Neural cell (in vitro differentiated cells): ENCODE results near the gene ABCA4. TPM values are rescaled to one million over a fixed set of nuclear protein-coding genes. Genes with fewer than 3 reads are reported as not detected.

ENCODE experiments used
- H2AFZ ChIP-seq: fragments of 200-600, 300-800 bp; sonication (generic), shearing (Covaris generic); 2 replicates; pipeline ENCODE4 v1.6.0; 2014; ENCODE audit warnings: low read depth, mild to moderate bottlenecking, antibody characterized with exemption, low read length, moderate library complexity
- H3F3A ChIP-seq: fragments of 200-600 bp; shearing (Covaris generic); 2 replicates; pipeline ENCODE4 v1.6.1; 2016; ENCODE audit warnings: mild to moderate bottlenecking, moderate library complexity, mixed read lengths, antibody characterized with exemption, low read length; ENCODE audit not compliant: insufficient read depth, poor library complexity, severe bottlenecking
- H3K27ac ChIP-seq: fragments of 200-600, 300-800 bp; sonication (generic), shearing (Covaris generic); 2 replicates; pipeline ENCODE4 v1.5.1; 2014; ENCODE audit warnings: mild to moderate bottlenecking, low read length, moderate library complexity
- H3K27me3 ChIP-seq: fragments of 300-800, 200-600 bp; sonication (generic), shearing (Covaris generic); 2 replicates; pipeline ENCODE4 v1.6.0; 2014; ENCODE audit warnings: mild to moderate bottlenecking, low read depth, low read length, moderate library complexity; ENCODE audit not compliant: insufficient read depth
- H3K36me3 ChIP-seq: fragments of 300-800, 200-600 bp; sonication (generic), shearing (Covaris generic); 2 replicates; pipeline ENCODE4 v1.5.1; 2014; ENCODE audit warnings: mild to moderate bottlenecking, antibody characterized with exemption, low read length, moderate library complexity; ENCODE audit not compliant: insufficient read depth
- H3K4me2 ChIP-seq: fragments of 300-800, 200-600 bp; sonication (generic), shearing (Covaris generic); 2 replicates; pipeline ENCODE4 v1.6.0; 2014; ENCODE audit warnings: mild to moderate bottlenecking, low read length
- H3K4me3 ChIP-seq: fragments of 300-800, 200-600 bp; sonication (generic), shearing (Covaris generic); 2 replicates; pipeline ENCODE4 v1.5.1; 2014; ENCODE audit warnings: mild to moderate bottlenecking, low read length, moderate library complexity
- H3K79me2 ChIP-seq: fragments of 200-600 bp; shearing (Covaris generic); replicated peaks from 2 replicates; pipeline ENCODE4 v1.6.0; 2014; ENCODE audit warnings: mild to moderate bottlenecking, low read length, moderate library complexity; ENCODE audit not compliant: insufficient read depth
- H3K9ac ChIP-seq: fragments of 300-800, 200-600 bp; sonication (generic), shearing (Covaris generic); 2 replicates; pipeline ENCODE4 v1.6.1; 2016; ENCODE audit warnings: mild to moderate bottlenecking, low read length, mixed read lengths
- H3K9me2 ChIP-seq: fragments of 200-600 bp; shearing (Covaris generic); 2 replicates; pipeline ENCODE4 v1.6.1; 2016; ENCODE audit warnings: mild to moderate bottlenecking, low read length, mixed read lengths; ENCODE audit not compliant: insufficient read depth
- H3K9me3 ChIP-seq: fragments of 200-600, 300-800 bp; sonication (generic), shearing (Covaris generic); 2 replicates; pipeline ENCODE4 v1.6.1; 2016; ENCODE audit warnings: mild to moderate bottlenecking, mixed run types, low read length, moderate library complexity, mixed read lengths
- H4K20me1 ChIP-seq: fragments of 200-600 bp; shearing (Covaris generic); 2 replicates; pipeline ENCODE4 v1.6.1; 2016; ENCODE audit warnings: mild to moderate bottlenecking, mixed run types; ENCODE audit not compliant: insufficient read depth
- CTCF ChIP-seq: fragments of 450-650 bp; IDR thresholded peaks from 2 replicates; pipeline ENCODE4 v1.5.1; 2014; ENCODE audit warnings: antibody characterized with exemption, mild to moderate bottlenecking, moderate library complexity; ENCODE audit not compliant: poor library complexity, severe bottlenecking
- EP300 ChIP-seq: fragments of 450-650 bp; conservative IDR thresholded peaks from 2 replicates; pipeline ENCODE4 v1.6.1; 2014; ENCODE audit warnings: antibody characterized with exemption, mild to moderate bottlenecking, moderate library complexity; ENCODE audit not compliant: poor library complexity, severe bottlenecking
- EZH2 ChIP-seq: fragments of 200-600, 300-800 bp; shearing (Covaris generic), sonication (generic); IDR thresholded peaks from 2 replicates; pipeline ENCODE4 v1.6.1; 2014; ENCODE audit warnings: antibody characterized with exemption, low read length, borderline replicate concordance, mild to moderate bottlenecking; ENCODE audit not compliant: insufficient read depth, poor library complexity, severe bottlenecking
- MXI1 ChIP-seq: fragments of 450-650 bp; conservative IDR thresholded peaks from 2 replicates; pipeline ENCODE4 v1.6.1; 2014; ENCODE audit warnings: antibody characterized with exemption, mild to moderate bottlenecking; ENCODE audit not compliant: poor library complexity, severe bottlenecking
- POLR2AphosphoS5 ChIP-seq: IDR thresholded peaks from 2 replicates; pipeline ENCODE4 v1.6.1; 2012
- RAD21 ChIP-seq: fragments of 450-650 bp; conservative IDR thresholded peaks from 2 replicates; pipeline ENCODE4 v1.6.1; 2014; ENCODE audit warnings: antibody characterized with exemption, mild to moderate bottlenecking, moderate library complexity
- SMC3 ChIP-seq: fragments of 450-650 bp; conservative IDR thresholded peaks from 2 replicates; pipeline ENCODE4 v1.6.1; 2014; ENCODE audit warnings: antibody characterized with exemption, mild to moderate bottlenecking, moderate library complexity; ENCODE audit not compliant: poor library complexity
- TAF1 ChIP-seq: IDR thresholded peaks from 2 replicates; pipeline ENCODE4 v1.6.1; 2012; ENCODE audit warnings: low read depth
- polyA plus RNA-seq: library from polyadenylated mRNA; depleted of rRNA; stranded (reverse); fragments of >200 nt; gene quantifications from 2 replicates; pipeline ENCODE4 v1.2.3, GENCODE V29; 2014
- TF ChIP-seq, protein P1 (sequence below): IDR thresholded peaks from 2 replicates; pipeline ENCODE4 v1.6.1; 2012; ENCODE audit warnings: borderline replicate concordance

ABCA4 gene
- polyA plus RNA-seq, 1 donor from 2014 or later = not detected

- H2AFZ ChIP-seq = no peak overlapping the region
- H3K4me2 ChIP-seq = no peak overlapping the region
- no peaks in the 10 kb centered on the region for H3K79me2 ChIP-seq
- no peak overlapping the region for H3K27ac ChIP-seq
- TF ChIP-seq MXI1 (no peak), EZH2 (no peak), CTCF (no peak), TAF1 (no peak), SMC3 (no peak), EP300 (no peak), RAD21 (no peak), POLR2AphosphoS5 (no peak)
- TF ChIP-seq, protein P1, sequence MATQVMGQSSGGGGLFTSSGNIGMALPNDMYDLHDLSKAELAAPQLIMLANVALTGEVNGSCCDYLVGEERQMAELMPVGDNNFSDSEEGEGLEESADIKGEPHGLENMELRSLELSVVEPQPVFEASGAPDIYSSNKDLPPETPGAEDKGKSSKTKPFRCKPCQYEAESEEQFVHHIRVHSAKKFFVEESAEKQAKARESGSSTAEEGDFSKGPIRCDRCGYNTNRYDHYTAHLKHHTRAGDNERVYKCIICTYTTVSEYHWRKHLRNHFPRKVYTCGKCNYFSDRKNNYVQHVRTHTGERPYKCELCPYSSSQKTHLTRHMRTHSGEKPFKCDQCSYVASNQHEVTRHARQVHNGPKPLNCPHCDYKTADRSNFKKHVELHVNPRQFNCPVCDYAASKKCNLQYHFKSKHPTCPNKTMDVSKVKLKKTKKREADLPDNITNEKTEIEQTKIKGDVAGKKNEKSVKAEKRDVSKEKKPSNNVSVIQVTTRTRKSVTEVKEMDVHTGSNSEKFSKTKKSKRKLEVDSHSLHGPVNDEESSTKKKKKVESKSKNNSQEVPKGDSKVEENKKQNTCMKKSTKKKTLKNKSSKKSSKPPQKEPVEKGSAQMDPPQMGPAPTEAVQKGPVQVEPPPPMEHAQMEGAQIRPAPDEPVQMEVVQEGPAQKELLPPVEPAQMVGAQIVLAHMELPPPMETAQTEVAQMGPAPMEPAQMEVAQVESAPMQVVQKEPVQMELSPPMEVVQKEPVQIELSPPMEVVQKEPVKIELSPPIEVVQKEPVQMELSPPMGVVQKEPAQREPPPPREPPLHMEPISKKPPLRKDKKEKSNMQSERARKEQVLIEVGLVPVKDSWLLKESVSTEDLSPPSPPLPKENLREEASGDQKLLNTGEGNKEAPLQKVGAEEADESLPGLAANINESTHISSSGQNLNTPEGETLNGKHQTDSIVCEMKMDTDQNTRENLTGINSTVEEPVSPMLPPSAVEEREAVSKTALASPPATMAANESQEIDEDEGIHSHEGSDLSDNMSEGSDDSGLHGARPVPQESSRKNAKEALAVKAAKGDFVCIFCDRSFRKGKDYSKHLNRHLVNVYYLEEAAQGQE = no peak
- H3K27me3 ChIP-seq = no peaks in the 10 kb centered on the region
- H3K4me3 ChIP-seq = no peak overlapping the region
- no peaks in the 10 kb centered on the region for H3K36me3 ChIP-seq
- H3K9me3 ChIP-seq = no peaks in the 10 kb centered on the region
- no peaks in the 10 kb centered on the region for H3K9me2 ChIP-seq
- no peak overlapping the region for H3K9ac ChIP-seq
- no peaks in the 10 kb centered on the region for H3F3A ChIP-seq
- no peaks in the 10 kb centered on the region for H4K20me1 ChIP-seq
Measured at GRCh38 chr1:94105581-94105952, 15.4 kb downstream of the ABCA4 start.

- Histone ChIP-seq H3K9ac (no peak overlapping the region), H3K36me3 (no peaks in the 10 kb centered on the region), H3K9me3 (no peaks in the 10 kb centered on the region), H2AFZ (no peak overlapping the region), H3F3A (no peaks in the 10 kb centered on the region), H3K79me2 (no peaks in the 10 kb centered on the region), H4K20me1 (no peaks in the 10 kb centered on the region), H3K4me2 (no peak overlapping the region), H3K4me3 (no peak overlapping the region), H3K27me3 (no peaks in the 10 kb centered on the region), H3K27ac (no peak overlapping the region), H3K9me2 (no peaks in the 10 kb centered on the region)
- TF ChIP-seq CTCF = no peak
- no peak for TF ChIP-seq EZH2
- TF ChIP-seq RAD21 = no peak
- TF ChIP-seq SMC3 = no peak
- TF ChIP-seq EP300 = no peak
- no peak for TF ChIP-seq MXI1
- TF ChIP-seq, protein P1 = no peak
- TF ChIP-seq POLR2AphosphoS5 = no peak
- no peak for TF ChIP-seq TAF1
Measured at GRCh38 chr1:94104776-94105580, 16.0 kb downstream of the ABCA4 start.
